HuH-7 (cell line): ENCODE measurements around the gene BDH1.
"Not testable (repeated sequence)": the region's sequence is repeated elsewhere in the genome, so short reads cannot be mapped to it uniquely, and the experiment has no call there.

Experiments
- DNase-seq: peaks from one replicate; pipeline ENCODE4 v3.0.0; 2011; ENCODE audit warnings: low spot score

Gene BDH1

GRCh38 chr3:197555281-197556261 is at the start of gene BDH1:
BDH1 (minus strand) TSS chr3:197555968; CDS start chr3:197546443, 9,525 bp downstream.
- DNase-seq = no peak

- DNase-seq = no peak
Measured at GRCh38 chr3:197603317-197603933, 47.7 kb upstream of the BDH1 start.

GRCh38 chr3:197602351-197602750 is 46.6 kb upstream of the BDH1 start:
- DNase-seq = not testable (repeated sequence)

- DNase-seq = not testable (repeated sequence)
Measured at GRCh38 chr3:197601566-197601840, 45.7 kb upstream of the BDH1 start.

- no peak for DNase-seq
Measured at GRCh38 chr3:197600796-197601565, 45.2 kb upstream of the BDH1 start.

GRCh38 chr3:197599089-197599765 is 43.5 kb upstream of the BDH1 start:
- DNase-seq = peak; percentile 82

- DNase-seq = no peak
Measured at GRCh38 chr3:197598404-197598980, 42.7 kb upstream of the BDH1 start.

GRCh38 chr3:197597335-197597734 is 41.6 kb upstream of the BDH1 start:
- peak; percentile 45 for DNase-seq

- DNase-seq = no peak
Measured at GRCh38 chr3:197595470-197596185, 39.9 kb upstream of the BDH1 start.

- no peak for DNase-seq
Measured at GRCh38 chr3:197593046-197593380, 37.2 kb upstream of the BDH1 start.

- no peak for DNase-seq
Measured at GRCh38 chr3:197592361-197593045, 36.7 kb upstream of the BDH1 start.

- DNase-seq = no peak
Measured at GRCh38 chr3:197591816-197592215, 36.0 kb upstream of the BDH1 start.

- peak; percentile 85 for DNase-seq
Measured at GRCh38 chr3:197590313-197590962, 34.7 kb upstream of the BDH1 start.

GRCh38 chr3:197589545-197589944 is 33.8 kb upstream of the BDH1 start:
- DNase-seq = no peak

GRCh38 chr3:197586768-197587167 is 31.0 kb upstream of the BDH1 start:
- not testable (repeated sequence) for DNase-seq

GRCh38 chr3:197586181-197586580 is 30.4 kb upstream of the BDH1 start:
- no peak for DNase-seq

GRCh38 chr3:197584733-197585132 is 29.0 kb upstream of the BDH1 start:
- no peak for DNase-seq

- no peak for DNase-seq
Measured at GRCh38 chr3:197583371-197583770, 27.6 kb upstream of the BDH1 start.

GRCh38 chr3:197580253-197580691 is 24.5 kb upstream of the BDH1 start:
- DNase-seq = no peak

- DNase-seq = no peak
Measured at GRCh38 chr3:197578376-197578775, 22.6 kb upstream of the BDH1 start.
